HG02840 (cell line): Measurements from ENCODE around the gene TFF1.

Experiments used
- ATAC-seq: cut with Tn5 transposase; IDR thresholded peaks from one replicate; pipeline ENCODE4 v1.9.1; 2021; ENCODE audit warnings: mild to moderate bottlenecking, moderate library complexity, moderate number of reproducible peaks; ENCODE audit not compliant: unreplicated experiment, low FRiP score

TFF1 gene

GRCh38 chr21:42348762-42349161 is 17.6 kb downstream of the TFF1 start:
- ATAC-seq = no peak

GRCh38 chr21:42347601-42348327 is 18.6 kb downstream of the TFF1 start:
- no peak for ATAC-seq

- no peak for ATAC-seq
These were observed 19.3 kb downstream of the TFF1 start for GRCh38 chr21:42346866-42347600.

- no peak for ATAC-seq
These were observed 19.9 kb downstream of the TFF1 start for GRCh38 chr21:42346441-42346840.

- ATAC-seq = no peak
These were observed 21.7 kb downstream of the TFF1 start for GRCh38 chr21:42344631-42345030.

- no peak for ATAC-seq
These were observed 22.3 kb downstream of the TFF1 start for GRCh38 chr21:42343963-42344510.

GRCh38 chr21:42343556-42343955 is 22.8 kb downstream of the TFF1 start:
- ATAC-seq = no peak

GRCh38 chr21:42343101-42343500 is 23.2 kb downstream of the TFF1 start:
- ATAC-seq = no peak

- no peak for ATAC-seq
These were observed 24.4 kb downstream of the TFF1 start for GRCh38 chr21:42341776-42342542.

- ATAC-seq = no peak
These were observed 25.9 kb downstream of the TFF1 start for GRCh38 chr21:42340187-42341050.

GRCh38 chr21:42338729-42339715 is 27.3 kb downstream of the TFF1 start:
- no peak for ATAC-seq

- ATAC-seq = no peak
These were observed 28.3 kb downstream of the TFF1 start for GRCh38 chr21:42337830-42338728.

- no peak for ATAC-seq
These were observed 29.1 kb downstream of the TFF1 start for GRCh38 chr21:42337276-42337675.

- ATAC-seq = no peak
These were observed 30.3 kb downstream of the TFF1 start for GRCh38 chr21:42336054-42336453.

- no peak for ATAC-seq
These were observed 33.6 kb downstream of the TFF1 start for GRCh38 chr21:42332557-42333317.

GRCh38 chr21:42331660-42332059 is 34.7 kb downstream of the TFF1 start:
- ATAC-seq = no peak
